Hematopoietic multipotent progenitor cell treated with erythropoietin and hydrocortisone succinate and interleukin-3 and kit ligand, for 17 days (in vitro differentiated cells): ENCODE measurements around the gene TOM1L1.
A peak's percentile ranks its signal among the peaks of the same experiment; 100 is the strongest.
"Not testable (repeated sequence)": the region's sequence is repeated elsewhere in the genome, so short reads cannot be mapped to it uniquely, and the experiment has no call there.

Source experiments
- DNase-seq: peaks from one replicate; pipeline ENCODE4 v3.0.0-alpha.2; 2015; ENCODE audit warnings: low spot score

The TOM1L1 gene, protein sequence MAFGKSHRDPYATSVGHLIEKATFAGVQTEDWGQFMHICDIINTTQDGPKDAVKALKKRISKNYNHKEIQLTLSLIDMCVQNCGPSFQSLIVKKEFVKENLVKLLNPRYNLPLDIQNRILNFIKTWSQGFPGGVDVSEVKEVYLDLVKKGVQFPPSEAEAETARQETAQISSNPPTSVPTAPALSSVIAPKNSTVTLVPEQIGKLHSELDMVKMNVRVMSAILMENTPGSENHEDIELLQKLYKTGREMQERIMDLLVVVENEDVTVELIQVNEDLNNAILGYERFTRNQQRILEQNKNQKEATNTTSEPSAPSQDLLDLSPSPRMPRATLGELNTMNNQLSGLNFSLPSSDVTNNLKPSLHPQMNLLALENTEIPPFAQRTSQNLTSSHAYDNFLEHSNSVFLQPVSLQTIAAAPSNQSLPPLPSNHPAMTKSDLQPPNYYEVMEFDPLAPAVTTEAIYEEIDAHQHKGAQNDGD

DNA sequence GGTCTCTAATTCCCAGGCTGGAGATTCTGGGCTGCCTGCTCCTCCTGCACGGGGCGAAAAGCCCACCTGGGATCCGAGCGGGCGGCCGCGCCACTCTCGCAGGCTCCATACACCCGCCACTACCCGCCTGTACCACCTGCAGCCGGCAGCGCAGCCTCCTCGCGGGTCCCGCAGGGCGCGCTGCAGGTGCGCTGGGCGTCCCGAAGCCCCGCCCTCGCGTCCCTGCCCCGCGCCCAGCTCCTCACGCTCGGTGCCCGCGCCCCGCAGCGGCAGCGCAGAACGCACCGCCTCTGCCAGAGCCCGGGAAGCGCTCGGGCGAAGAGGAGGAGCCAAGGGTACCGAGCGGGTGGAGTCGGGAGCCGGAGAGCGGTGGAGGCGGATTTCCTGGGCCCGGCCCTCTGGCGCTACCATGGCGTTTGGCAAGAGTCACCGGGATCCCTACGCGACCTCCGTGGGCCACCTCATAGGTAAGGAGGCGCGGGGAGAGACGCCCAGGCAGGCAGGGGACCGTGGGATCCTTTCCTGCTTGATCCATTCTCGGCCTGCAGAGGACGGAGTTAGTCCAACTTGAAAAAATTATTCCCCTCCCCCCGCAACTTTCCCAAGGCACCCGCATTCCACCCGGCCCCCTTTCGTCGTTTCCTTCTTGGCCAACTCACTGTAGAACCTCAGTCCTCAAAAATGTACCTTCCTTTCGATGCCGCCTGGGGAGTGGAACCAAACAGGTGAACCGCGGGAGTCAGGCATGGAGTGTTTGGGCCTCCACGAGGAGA lies at the start of gene TOM1L1:
Gene TOM1L1 (plus strand): TSS at position 396 of the 773 bp plus-strand sequence. CDS start 14 bp downstream, at position 410.
- peak; percentile 22 for DNase-seq

DNA sequence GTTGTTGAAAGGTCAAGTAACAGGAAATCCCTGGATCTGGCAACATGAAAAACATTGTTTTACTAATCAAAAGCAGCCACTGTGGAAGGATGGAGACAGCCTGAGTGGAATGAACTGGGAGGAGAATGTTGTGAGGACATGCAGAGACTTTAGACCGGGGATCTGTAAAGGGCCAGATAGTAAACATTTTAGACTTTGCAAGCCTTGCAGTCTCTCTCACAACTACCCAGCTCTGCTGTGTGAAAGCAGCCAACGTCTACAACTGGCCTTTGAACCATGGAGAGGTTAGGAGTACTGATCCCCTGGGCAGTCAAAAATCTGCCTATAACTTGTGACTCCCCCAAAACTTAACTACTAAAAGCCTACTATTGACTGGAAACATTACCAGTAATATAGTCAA lies 41.5 kb upstream of the TOM1L1 start:
- no peak for DNase-seq

DNA sequence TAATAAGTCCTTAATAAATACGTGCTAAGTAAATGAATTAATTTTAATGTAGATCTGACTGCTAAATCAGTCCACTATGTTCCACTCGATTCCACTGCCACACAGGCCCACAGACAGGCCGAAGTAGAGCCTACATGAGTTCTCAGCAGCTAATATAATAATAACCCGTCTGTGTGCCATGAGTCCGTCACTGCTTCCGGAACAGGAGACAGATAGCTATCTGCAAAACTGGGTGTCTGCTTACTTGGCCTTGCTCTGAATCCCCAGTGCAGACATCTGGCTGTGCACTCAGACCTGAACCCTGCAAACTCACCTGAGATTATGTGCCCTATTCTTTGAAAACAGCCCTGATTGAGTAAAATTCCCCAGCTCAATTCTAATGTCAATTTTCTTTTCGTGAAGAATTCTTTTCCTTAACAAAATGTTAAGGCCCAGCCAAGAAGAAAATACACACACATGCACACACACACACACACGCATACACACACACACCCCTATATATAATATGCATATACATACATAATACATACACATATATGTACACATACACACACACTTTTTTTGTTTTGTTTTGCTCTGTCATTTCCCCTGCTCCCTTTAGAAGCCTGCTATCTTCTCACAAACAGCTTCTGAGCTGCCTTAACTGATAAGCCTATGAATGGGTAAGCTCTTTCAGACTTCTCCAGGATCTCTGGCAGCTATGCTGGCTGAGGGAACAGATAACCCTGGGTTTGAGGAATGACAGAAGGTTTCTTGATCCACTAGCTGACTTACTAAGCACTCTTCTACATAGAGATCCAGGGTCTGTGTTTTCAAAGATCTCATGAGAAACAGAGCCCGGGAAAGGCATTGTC lies 39.8 kb upstream of the TOM1L1 start:
- peak; percentile 14 for DNase-seq

DNA sequence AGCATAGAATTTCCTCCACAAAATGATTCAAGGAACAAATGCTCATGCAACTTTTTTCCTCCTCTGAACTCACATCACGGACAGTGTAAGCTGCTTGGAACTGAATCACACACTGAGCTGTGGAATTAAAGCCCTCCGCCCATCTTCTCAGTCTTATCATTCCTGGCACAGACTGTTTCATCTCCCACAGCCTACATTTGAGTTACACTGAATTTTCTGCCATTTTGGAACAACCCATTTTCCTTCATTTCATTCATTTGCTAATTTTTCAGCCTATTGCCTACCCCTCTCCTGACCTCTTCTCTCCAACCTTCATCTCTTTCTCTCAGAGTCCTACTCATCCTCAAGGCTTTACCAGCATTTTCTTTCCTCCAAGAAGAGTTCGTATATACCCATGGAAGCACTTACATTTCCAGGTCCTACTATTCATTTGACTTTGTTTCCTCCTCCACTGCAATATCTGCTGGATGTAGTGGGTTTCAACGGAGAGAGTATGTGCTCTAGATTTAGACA lies 39.1 kb upstream of the TOM1L1 start:
- no peak for DNase-seq

DNA sequence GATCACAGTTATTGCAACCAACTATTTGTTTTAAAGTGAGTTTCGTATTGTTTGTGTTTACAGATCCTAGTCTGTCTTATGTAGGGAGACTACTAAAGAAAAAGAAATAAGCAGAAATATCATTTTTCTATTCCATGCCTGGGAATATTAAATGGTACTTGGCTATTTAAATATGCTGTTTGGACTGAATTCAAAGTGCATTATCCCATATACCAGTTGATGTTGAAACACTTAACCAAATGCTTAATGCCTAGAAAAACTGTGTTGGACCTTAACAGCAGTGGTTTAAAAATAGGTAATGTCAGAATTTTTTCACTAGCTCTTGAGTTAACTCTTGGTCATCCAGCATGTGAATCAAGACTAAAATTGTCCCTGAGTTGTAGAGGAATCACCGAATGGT lies 37.5 kb upstream of the TOM1L1 start:
- DNase-seq: no peak

DNA sequence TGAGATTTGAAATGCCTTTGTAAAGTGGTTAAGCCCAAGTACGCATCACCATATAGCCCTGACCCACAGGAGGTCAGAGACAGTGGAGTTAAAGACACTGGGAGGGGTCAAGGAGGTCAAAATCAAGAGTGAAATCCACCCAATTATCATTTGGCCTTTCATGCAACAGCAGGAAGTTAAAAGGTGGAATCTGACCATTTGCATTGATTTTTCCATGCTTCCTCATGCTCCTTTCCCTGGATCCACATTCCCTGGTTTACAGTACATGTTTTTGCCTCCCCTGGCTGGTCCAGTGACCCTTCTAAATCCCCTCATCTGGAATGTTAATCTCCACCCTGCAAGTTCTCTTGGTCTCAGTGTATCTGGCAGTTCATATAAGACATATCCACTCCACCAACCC lies 36.6 kb upstream of the TOM1L1 start:
- DNase-seq: no peak

DNA sequence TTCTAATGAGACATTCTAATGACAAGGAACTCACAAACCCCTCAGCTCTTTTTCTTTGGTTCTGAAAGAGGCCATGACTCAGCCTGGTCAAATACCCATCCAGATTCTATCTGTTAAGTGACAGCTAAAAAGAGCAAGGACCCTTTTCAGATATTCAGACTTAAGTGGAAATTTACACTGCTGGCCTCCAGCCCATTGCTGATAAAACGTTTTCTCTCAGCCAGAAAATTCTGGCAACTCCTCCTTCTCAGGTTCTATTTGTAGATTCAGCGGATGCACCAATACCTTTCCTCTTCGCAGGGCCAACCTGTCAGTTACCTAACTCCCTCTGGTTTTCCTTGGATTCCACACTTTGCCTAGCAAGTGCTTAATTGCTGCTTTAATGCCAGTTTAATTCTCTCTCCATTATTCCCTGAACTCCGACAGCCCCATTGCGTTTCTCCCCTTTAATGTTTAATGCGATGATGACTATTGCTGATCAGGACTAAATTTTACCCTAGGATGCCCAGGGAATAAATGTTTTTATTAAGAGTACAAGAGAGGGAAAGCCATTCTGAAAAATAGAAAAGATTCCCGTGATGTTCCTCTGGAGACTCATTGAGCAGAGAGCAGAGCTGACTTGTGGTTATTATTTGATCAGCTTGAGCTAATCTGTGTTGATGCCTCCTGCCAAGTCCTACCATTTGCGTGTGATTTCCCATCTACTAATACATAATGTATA lies 35.9 kb upstream of the TOM1L1 start:
- no peak for DNase-seq

DNA sequence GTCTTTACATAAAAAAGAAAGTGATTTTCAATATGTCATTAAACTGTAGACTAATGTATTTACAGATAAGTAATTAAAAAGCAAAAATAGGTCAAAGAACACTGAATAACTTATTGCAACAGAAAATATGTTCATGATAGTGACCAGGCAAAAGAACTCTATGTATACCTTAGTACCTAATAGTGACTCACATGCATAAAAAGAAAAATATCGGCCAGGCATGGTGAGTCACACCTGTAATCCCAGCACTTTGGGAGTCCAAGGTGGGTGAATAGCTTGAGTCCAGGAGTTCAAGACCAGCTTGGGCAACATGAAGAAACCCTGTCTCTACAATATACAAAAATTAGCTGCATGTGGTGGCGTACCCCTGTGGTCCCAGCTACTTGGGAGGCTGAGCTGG lies 33.0 kb upstream of the TOM1L1 start:
- no peak for DNase-seq

DNA sequence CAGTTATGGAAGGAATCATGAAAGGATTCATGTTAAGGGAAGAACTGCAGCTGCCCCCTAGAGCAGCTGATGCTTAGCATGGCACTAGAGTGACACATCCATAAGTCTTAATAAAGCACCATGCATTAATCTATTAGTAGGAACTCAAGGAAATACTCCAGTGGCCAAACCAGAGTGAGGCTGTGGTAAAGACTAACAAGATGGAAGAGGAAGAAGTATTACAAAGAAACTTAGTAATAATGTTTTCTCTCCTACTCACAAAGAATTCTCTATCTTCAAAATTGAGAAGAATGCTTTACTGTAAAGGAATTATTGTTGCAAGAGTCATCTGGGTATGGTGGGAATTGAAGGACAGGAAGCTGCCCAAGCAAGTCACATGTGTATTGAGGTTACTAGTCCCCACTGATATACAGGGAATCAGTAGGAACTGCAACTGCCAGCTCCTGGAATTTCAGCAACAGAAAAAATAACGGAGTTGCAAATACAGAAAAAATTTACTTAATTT lies 29.9 kb upstream of the TOM1L1 start:
- no peak for DNase-seq

DNA sequence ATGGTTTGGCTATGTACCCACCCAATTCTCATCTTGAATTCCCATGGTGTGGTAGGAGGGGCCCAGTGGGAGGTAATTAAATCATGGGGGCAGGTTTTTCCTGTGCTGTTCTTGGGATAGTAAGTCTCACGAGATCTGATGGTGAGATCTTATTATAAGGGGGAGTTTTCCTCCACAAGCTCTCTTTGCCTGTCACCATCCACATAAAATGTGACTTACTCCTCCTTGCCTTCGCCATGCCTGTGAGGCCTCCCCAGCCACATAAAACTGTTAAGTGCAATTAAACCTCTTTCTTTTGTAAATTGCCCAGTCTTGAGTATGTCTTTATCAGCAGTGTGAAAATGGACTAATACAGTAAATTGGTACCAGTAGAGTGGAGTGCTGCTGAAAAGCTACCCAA lies 24.7 kb upstream of the TOM1L1 start:
- not testable (repeated sequence) for DNase-seq

DNA sequence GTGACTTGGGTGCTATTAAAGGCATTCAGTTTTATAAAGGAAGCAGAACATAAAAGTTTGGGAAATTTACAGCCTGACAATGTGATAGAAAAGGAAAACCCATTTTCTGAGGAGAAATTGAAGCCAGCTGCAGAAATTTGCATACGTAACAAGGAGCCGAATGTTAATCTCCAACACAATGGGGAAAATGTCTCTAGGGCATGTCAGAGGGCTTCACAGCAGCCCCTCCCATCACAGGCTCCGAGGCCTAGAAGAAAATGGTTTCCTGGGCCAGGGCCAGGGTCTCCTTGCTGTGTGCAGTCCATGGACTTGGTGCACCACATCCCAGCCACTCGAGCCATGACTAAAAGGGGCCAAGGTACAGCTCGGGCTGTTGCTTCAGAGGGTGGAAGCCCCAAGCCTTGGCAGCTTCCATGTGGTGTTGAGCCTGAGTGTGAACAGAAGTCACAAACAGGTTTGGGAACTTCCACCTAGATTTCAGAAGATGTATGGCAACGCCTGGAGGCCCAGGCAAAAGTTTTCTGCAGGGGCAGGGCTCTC lies 23.9 kb upstream of the TOM1L1 start:
- DNase-seq: no peak

DNA sequence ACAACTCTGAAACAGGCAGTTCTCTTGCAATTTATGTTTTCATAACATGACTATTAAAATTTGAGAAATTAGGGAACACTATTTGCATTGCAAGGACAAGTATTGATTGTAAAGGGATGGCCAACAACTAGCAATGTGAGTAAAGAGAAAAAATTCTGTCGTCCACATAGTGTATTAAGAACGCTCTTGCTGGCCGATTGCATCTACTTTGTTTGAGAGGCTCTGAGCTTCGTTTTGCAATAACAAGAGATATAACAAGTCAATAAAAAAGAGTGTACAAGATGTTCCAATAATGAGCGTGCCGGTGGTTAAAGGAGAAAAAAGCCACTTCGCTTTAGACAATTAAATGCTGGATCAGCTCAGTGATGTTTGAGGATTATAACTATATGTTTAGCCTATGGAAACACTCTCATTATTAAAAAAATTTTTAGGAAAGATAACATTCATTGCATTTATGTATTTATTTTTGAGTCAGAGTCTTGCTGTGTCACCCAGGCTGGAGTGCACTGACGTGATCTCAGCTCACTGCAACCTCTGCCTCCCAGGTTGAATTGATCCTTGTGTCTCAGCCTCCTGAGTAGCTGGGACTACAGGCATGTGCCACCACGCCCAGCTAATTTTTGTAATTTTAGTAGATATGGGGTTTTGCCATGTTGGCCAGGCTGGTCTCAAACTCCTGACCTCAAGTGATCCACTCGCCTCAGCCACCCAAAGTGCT lies 19.2 kb upstream of the TOM1L1 start:
- no peak for DNase-seq

DNA sequence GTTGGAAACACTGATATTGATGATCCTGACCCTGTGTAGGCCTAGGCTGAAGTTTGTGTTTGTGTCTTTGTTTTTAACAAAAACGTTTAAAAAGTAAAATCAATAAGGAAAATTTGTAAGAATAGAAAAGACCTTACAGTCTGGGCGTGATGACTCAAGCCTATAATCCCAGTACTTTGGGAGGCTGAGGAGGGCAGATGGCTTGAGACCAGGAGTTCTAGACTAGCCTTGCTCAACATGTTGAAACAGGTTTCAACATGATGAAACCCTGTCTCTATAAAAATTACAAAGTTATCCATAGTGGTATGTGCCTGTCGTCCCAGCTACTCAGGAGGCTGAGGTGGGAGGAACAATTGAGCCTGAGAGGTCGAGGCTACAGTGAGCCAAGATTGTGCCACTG lies 18.3 kb upstream of the TOM1L1 start:
- no peak for DNase-seq

DNA sequence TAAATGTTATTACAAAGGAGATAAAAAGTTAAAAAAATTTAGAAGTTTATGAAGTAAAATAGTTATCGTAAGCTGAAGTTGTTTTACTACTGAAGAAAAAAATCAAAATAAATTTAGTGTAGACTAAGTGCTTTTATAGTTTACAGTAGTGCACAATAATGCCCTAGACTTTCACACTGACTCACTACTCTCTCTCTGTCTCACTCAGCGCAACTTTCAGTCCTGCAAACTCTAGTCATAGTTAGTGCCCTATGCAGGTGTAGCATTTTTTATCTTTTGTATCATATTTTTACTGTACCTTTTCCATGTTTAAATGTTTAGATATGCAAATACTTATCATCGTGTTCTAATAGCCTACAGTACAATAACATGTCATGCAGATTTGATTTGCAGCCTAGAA lies 17.7 kb upstream of the TOM1L1 start:
- no peak for DNase-seq

DNA sequence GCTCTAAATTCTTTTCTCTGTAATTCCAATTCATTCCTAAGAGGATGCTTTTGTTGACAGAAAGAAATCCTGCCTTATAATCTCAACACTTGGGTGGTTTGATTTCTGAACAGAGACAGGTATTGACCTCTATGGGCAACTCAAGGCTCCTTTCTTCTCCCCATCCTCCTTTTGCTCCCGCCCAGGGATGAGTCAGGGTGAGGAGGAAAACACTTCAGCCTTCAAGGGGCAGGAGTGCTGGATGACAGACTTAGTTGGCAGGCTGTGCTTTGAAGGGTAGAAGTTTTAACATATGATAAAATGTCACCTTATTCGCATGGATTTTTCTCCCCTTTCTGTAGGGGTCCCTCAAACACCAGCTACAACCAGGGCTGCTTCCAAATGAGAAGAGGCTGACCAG lies 16.7 kb upstream of the TOM1L1 start:
- DNase-seq: no peak

DNA sequence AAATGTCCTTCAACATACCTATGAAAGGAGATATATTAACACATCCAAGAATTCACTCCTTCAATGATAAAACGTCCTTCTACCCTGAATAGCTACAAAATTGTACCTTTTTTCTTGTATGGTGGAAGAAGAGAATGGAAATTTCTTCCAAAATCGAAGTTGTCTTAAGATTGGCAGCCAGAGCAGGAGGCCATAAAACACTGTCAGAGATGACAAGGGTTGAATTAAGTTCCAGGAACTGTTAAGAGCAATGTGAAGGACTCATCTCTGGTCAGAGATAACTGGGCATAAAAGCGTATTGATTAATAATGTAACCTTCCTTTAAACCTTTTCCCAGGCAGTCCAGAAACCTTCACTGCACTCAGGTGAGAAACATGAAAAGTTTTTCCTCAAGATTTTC lies 12.9 kb upstream of the TOM1L1 start:
- DNase-seq: no peak

DNA sequence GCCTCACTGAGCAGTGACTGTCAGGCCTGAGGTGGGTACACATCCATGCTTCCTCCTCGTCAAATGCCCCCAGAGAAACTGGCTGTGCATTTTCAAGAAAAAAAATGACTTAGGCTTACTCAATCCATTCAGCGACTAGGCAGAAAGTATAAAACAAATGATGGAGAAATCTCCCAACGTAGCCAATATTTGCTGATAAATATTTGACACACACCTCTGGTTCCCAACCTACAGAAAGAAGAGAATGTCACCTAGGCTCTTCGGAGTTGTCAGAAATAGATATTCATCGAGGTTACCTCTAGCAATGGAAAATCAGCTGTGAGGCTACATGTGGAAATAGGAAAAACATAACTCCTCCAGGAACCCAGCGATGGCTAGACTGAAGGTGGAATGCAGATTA lies 12.4 kb upstream of the TOM1L1 start:
- no peak for DNase-seq

DNA sequence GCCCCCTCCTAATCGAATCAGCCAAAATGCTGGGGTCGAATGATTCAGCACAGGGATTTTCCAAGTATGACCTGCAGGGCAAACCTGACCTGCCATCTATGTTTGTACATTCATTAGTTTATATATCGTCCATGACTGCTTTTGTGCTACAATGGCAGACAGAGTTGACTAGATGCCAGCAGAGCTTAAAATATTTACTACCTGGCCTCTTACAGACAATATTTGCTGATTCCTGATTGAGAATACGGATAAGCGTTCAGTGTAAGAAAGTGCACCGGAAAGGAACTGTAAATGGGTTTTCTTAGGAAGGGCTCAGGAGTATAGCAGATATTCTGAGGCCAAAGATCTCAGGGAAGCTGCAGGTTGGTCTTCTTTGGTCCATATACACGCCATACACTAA lies 11.7 kb upstream of the TOM1L1 start:
- DNase-seq: no peak

DNA sequence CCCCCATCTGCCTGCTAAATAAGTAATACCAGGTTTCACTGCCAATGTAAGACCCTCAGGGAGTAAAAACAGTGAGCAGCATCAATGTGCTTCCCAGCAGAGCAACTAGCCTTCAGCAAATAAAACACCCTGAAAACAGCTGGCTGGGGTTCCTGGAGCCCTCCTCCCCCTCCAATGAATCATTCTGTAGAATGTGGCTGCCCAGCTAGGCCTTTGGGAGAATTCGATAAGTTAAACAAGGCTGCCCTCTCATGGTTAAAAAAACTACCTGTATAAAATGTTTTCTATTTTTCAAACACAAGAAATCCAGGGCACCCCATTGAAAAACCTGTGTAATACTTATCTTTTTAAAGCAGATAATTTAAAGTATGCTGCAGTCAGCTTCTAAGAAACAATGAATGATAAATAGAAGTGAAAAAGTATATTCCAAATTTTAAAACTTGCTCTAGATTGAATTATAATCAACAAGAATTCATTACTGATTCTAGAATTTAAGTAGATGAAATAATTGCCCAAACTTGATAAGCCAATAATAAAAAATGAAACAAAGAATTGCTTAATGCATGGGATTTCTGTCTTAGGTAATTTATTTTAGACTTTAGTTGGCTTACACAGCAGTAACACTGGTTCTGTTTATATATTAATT lies 9.4 kb upstream of the TOM1L1 start:
- no peak for DNase-seq

DNA sequence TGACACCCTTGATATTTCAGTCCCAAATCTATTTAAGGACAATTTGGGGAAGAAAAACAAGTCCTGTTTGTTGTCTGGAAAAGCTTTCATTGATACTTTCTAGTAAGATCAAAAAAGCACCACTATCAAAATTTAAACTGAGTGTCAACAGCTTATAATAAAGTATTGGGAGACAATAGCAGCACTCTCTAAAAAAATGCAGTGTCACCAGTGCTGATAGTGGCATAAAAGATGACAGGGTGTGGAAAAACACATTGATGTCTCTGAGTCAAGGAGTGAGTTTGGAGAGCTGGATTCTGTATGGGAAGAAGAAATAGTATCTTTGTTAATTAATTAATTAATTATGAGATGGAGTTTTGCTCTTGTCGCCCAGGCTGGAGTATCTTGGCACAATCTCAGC lies 8.3 kb upstream of the TOM1L1 start:
- DNase-seq: no peak
